Trophoblast cell (in vitro differentiated cells and primary cell): ENCODE results near the gene SLC25A40.
"Not testable (repeated sequence)": the region's sequence is repeated elsewhere in the genome, so short reads cannot be mapped to it uniquely, and the experiment has no call there.

Source experiments
- DNase-seq, 2 donors: peaks; one replicate each; pipeline ENCODE4 v3.0.0-alpha.2; 2016
- H2AFZ ChIP-seq: 2 replicates; pipeline ENCODE4 v1.6.1; 2013; ENCODE audit warnings: low read length, moderate library complexity, mild to moderate bottlenecking; ENCODE audit not compliant: insufficient read depth, poor library complexity
- H2AK5ac ChIP-seq: 2 replicates; pipeline ENCODE4 v1.6.1; 2013; ENCODE audit warnings: mild to moderate bottlenecking, low read length
- H2BK120ac ChIP-seq: 2 replicates; pipeline ENCODE4 v1.6.1; 2013; ENCODE audit warnings: low read length, mild to moderate bottlenecking, moderate library complexity; ENCODE audit not compliant: insufficient read depth, poor library complexity
- H2BK12ac ChIP-seq: 2 replicates; pipeline ENCODE4 v1.6.1; 2013; ENCODE audit warnings: mild to moderate bottlenecking, low read length, moderate library complexity
- H2BK5ac ChIP-seq: 2 replicates; pipeline ENCODE4 v1.6.1; 2013; ENCODE audit warnings: low read length, low read depth, moderate library complexity, mild to moderate bottlenecking; ENCODE audit not compliant: poor library complexity
- H3K14ac ChIP-seq: 2 replicates; pipeline ENCODE4 v1.6.1; 2013; ENCODE audit warnings: mild to moderate bottlenecking, low read length
- H3K18ac ChIP-seq: 2 replicates; pipeline ENCODE4 v1.6.1; 2013; ENCODE audit warnings: mild to moderate bottlenecking, low read length
- H3K23ac ChIP-seq: 2 replicates; pipeline ENCODE4 v1.6.1; 2013; ENCODE audit warnings: low read length
- H3K27ac ChIP-seq: 2 replicates; pipeline ENCODE4 v1.5.1; 2013; ENCODE audit warnings: low read depth, mild to moderate bottlenecking, inconsistent platforms, low read length, moderate library complexity
- H3K27me3 ChIP-seq: 2 replicates; pipeline ENCODE4 v1.6.1; 2013; ENCODE audit warnings: inconsistent platforms, mild to moderate bottlenecking, low read length, moderate library complexity; ENCODE audit not compliant: insufficient read depth
- H3K36me3 ChIP-seq, 2 experiments: 1 replicate in 1 of 2; 2 replicates in 1 of 2; pipeline ENCODE4 v1.6.1; 2013; ENCODE audit warnings: low read length in 2 of 2, mild to moderate bottlenecking in 2 of 2, moderate library complexity in 1 of 2; ENCODE audit not compliant: insufficient read depth in 2 of 2, control insufficient read depth in 1 of 2
- H3K4ac ChIP-seq: 2 replicates; pipeline ENCODE4 v1.6.1; 2013; ENCODE audit warnings: low read depth, mild to moderate bottlenecking, low read length, moderate library complexity
- H3K4me1 ChIP-seq, 2 experiments: 1 replicate in 1 of 2; 2 replicates in 1 of 2; pipeline ENCODE4 v1.6.1; 2013; ENCODE audit warnings: low read length in 2 of 2, mild to moderate bottlenecking in 2 of 2, moderate library complexity in 1 of 2; ENCODE audit not compliant: insufficient read depth in 2 of 2, control insufficient read depth in 1 of 2
- H3K4me2 ChIP-seq: 2 replicates; pipeline ENCODE4 v1.6.1; 2013; ENCODE audit warnings: inconsistent platforms, mild to moderate bottlenecking, low read length, moderate library complexity
- H3K4me3 ChIP-seq: 2 replicates; pipeline ENCODE4 v1.5.1; 2013; ENCODE audit warnings: mild to moderate bottlenecking, low read depth, low read length, inconsistent platforms
- H3K79me1 ChIP-seq: one replicate; pipeline ENCODE4 v1.6.1; 2013; ENCODE audit warnings: low read length
- H3K79me2 ChIP-seq: 2 replicates; pipeline ENCODE4 v1.6.1; 2013; ENCODE audit warnings: low read length, mild to moderate bottlenecking; ENCODE audit not compliant: control insufficient read depth, insufficient read depth, poor library complexity
- H3K9ac ChIP-seq: 2 replicates; pipeline ENCODE4 v1.6.1; 2013; ENCODE audit warnings: mild to moderate bottlenecking, low read length
- H3K9me3 ChIP-seq: 2 replicates; pipeline ENCODE4 v1.6.1; 2013; ENCODE audit warnings: low read depth, mild to moderate bottlenecking, control low read depth, inconsistent platforms, low read length; ENCODE audit not compliant: insufficient read depth
- H4K12ac ChIP-seq: 2 replicates; pipeline ENCODE4 v1.6.1; 2013; ENCODE audit warnings: low read depth, mild to moderate bottlenecking, low read length, moderate library complexity
- H4K8ac ChIP-seq: 2 replicates; pipeline ENCODE4 v1.6.1; 2013; ENCODE audit warnings: low read depth, mild to moderate bottlenecking, low read length, moderate library complexity
- H4K91ac ChIP-seq: one replicate; pipeline ENCODE4 v1.6.1; 2013; ENCODE audit warnings: low read depth, mild to moderate bottlenecking, low read length, moderate library complexity
- WGBS: extraction: QIAGEN DNeasy Blood & Tissue Kit; methylation state at CpG from one replicate; pipeline ENCODE4 v1.1.7; 2013; ENCODE audit warnings: missing lambda C conversion rate; ENCODE audit not compliant: insufficient read length, insufficient coverage; ENCODE audit errors: extremely low coverage; 5-methylcytosine and 5-hydroxymethylcytosine counted together

The SLC25A40 gene

GRCh38 chr7:87875151-87876039 is 765 bp downstream of the SLC25A40 start:
- Histone ChIP-seq H3K79me2 (peaks cover 10% of the 10 kb centered on the region), H3K18ac (peak overlapping the region; percentile 93), H3K9ac (peak overlapping the region; percentile 57), H3K27me3 (no peaks in the 10 kb centered on the region), H3K9me3 (peaks cover 4% of the 10 kb centered on the region), H2BK12ac (peak overlapping the region; percentile 85), H3K14ac (peak overlapping the region; percentile 88), H2BK120ac (peak overlapping the region; percentile 94), H3K79me1 (peaks cover 12% of the 10 kb centered on the region), H4K8ac (peak overlapping the region; percentile 93), H3K23ac (no peak overlapping the region), H3K36me3 (peaks cover 0 to 9% of the 10 kb centered on the region in 2 experiments), H2BK5ac (peak overlapping the region; percentile 96), H3K4me2 (peak overlapping the region; percentile 70), H3K4me1 (no peaks in the 10 kb centered on the region), H2AK5ac (no peak overlapping the region), H4K91ac (peak overlapping the region; percentile 76), H2AFZ (peak overlapping the region; percentile 99), H3K4me3 (peak overlapping the region; percentile 82), H3K4ac (peak overlapping the region; percentile 70), H4K12ac (peak overlapping the region; percentile 88), H3K27ac (peak overlapping the region; percentile 97)
- no CpG with 5 or more reads among the region's 35 CpGs for WGBS
- peak in 1 of 2 donors; percentile 19 for DNase-seq

GRCh38 chr7:87874066-87874465 is 2.1 kb downstream of the SLC25A40 start:
- Histone ChIP-seq H3K23ac (no peak overlapping the region), H4K91ac (no peak overlapping the region), H3K9me3 (peaks cover 4% of the 10 kb centered on the region), H2BK5ac (no peak overlapping the region), H2AFZ (no peak overlapping the region), H4K8ac (no peak overlapping the region), H3K4me2 (no peak overlapping the region), H3K79me2 (peaks cover 8% of the 10 kb centered on the region), H3K18ac (no peak overlapping the region), H3K27ac (no peak overlapping the region), H3K14ac (no peak overlapping the region), H3K27me3 (no peaks in the 10 kb centered on the region), H2BK120ac (no peak overlapping the region), H3K4me1 (no peaks in the 10 kb centered on the region), H3K4ac (no peak overlapping the region), H3K79me1 (peaks cover 12% of the 10 kb centered on the region), H2AK5ac (no peak overlapping the region), H3K9ac (no peak overlapping the region), H4K12ac (no peak overlapping the region), H2BK12ac (no peak overlapping the region), H3K36me3 (peaks cover 0 to 6% of the 10 kb centered on the region in 2 experiments), H3K4me3 (no peak overlapping the region)
- WGBS: no CpG with 5 or more reads among the region's 4 CpGs
- DNase-seq: peak in 1 of 2 donors; percentile 7

- not testable (repeated sequence) for H2AK5ac ChIP-seq, H4K12ac ChIP-seq, H4K8ac ChIP-seq, H2BK120ac ChIP-seq, H2BK12ac ChIP-seq, H3K79me2 ChIP-seq, H4K91ac ChIP-seq, H3K9ac ChIP-seq, H3K4me1 ChIP-seq, H3K14ac ChIP-seq, H2BK5ac ChIP-seq, H3K27ac ChIP-seq, H3K23ac ChIP-seq, H3K18ac ChIP-seq, H3K27me3 ChIP-seq, H3K4me2 ChIP-seq, H3K4me3 ChIP-seq, H2AFZ ChIP-seq, H3K9me3 ChIP-seq, H3K36me3 ChIP-seq, DNase-seq
- WGBS: no CpG with 5 or more reads among the region's 10 CpGs
- Histone ChIP-seq H3K4ac (peak overlapping the region; percentile 66), H3K79me1 (peaks cover 12% of the 10 kb centered on the region)
Observed at GRCh38 chr7:87873328-87873727, 2.8 kb downstream of the SLC25A40 start.

- Histone ChIP-seq H2BK120ac (no peak overlapping the region), H3K4ac (no peak overlapping the region), H2BK12ac (no peak overlapping the region), H4K91ac (no peak overlapping the region), H3K9me3 (peaks cover 4% of the 10 kb centered on the region), H3K27me3 (no peaks in the 10 kb centered on the region), H4K12ac (no peak overlapping the region), H3K36me3 (peaks cover 0 to 6% of the 10 kb centered on the region in 2 experiments), H3K23ac (no peak overlapping the region), H3K79me1 (peaks cover 12% of the 10 kb centered on the region), H3K9ac (no peak overlapping the region), H3K4me1 (no peaks in the 10 kb centered on the region), H2BK5ac (no peak overlapping the region), H3K27ac (no peak overlapping the region), H3K18ac (no peak overlapping the region), H3K79me2 (peaks cover 8% of the 10 kb centered on the region), H3K4me3 (no peak overlapping the region), H2AK5ac (no peak overlapping the region), H2AFZ (no peak overlapping the region), H4K8ac (no peak overlapping the region), H3K4me2 (no peak overlapping the region), H3K14ac (no peak overlapping the region)
- no peak for DNase-seq
- WGBS: no CpG with 5 or more reads among the region's 5 CpGs
Observed at GRCh38 chr7:87872346-87872745, 3.8 kb downstream of the SLC25A40 start.
